Activated T-helper 2 cell treated with anti-CD3 and anti-CD28 coated beads, Interferon-gamma antibody, Interleukin-2, Interleukin-4, amounts not matched to agents 10 μg/mL and 5 μg/mL and 100 μg/mL, durations not matched to agents 14 hours and 24 hours and 36 hours (primary cell): Measurements from ENCODE around the gene KCNQ2. TPM values are rescaled to one million over a fixed set of nuclear protein-coding genes. Genes with fewer than 3 reads are reported as not detected.

Experiments used
- DNase-seq: peaks from one replicate; pipeline ENCODE4 v3.0.0; 2021; ENCODE audit warnings: low spot score
- H3K27ac Mint-ChIP-seq: one replicate; pipeline ENCODE4 v1.8.0; 2021; ENCODE audit warnings: mixed read lengths
- H3K27me3 Mint-ChIP-seq: one replicate; pipeline ENCODE4 v1.8.0; 2021; ENCODE audit warnings: low read depth, mixed read lengths
- H3K36me3 Mint-ChIP-seq: one replicate; pipeline ENCODE4 v1.8.0; 2021; ENCODE audit warnings: low read depth, mixed read lengths
- H3K4me1 Mint-ChIP-seq: one replicate; pipeline ENCODE4 v1.8.0; 2021; ENCODE audit warnings: low read depth, mixed read lengths
- H3K4me3 Mint-ChIP-seq: one replicate; pipeline ENCODE4 v1.8.0; 2021; ENCODE audit warnings: low read depth, mild to moderate bottlenecking, moderate library complexity, mixed read lengths
- H3K9me3 Mint-ChIP-seq: one replicate; pipeline ENCODE4 v1.8.0; 2021; ENCODE audit warnings: mixed read lengths
- intact Hi-C: fragments of 100-400 bp; cut with micrococcal nuclease; formaldehyde crosslinking; loops from one replicate; pipeline ENCODE4 v1.15.1; 2023
- total RNA-seq: library from RNA; stranded (reverse); gene quantifications from 2 replicates; pipeline ENCODE4 v1.2.3, GENCODE V29; 2022

The KCNQ2 gene
- total RNA-seq, 1 donor from 2014 or later, result not detected

GRCh38 chr20:63491635-63492230 is 19.3 kb upstream of the KCNQ2 start:
- no peak overlapping the region for H3K27ac Mint-ChIP-seq
- no peak for DNase-seq
- intact Hi-C loops, result no loop called here
- no peak overlapping the region for H3K4me3 Mint-ChIP-seq
- peaks cover 3% of the 10 kb centered on the region for H3K27me3 Mint-ChIP-seq
- no peaks in the 10 kb centered on the region for H3K36me3 Mint-ChIP-seq
- H3K4me1 Mint-ChIP-seq, result peaks cover 2% of the 10 kb centered on the region
- no peaks in the 10 kb centered on the region for H3K9me3 Mint-ChIP-seq

- Mint-ChIP-seq H3K9me3 (no peaks in the 10 kb centered on the region), H3K4me1 (no peaks in the 10 kb centered on the region), H3K4me3 (no peak overlapping the region), H3K27ac (no peak overlapping the region), H3K27me3 (peaks cover 2% of the 10 kb centered on the region), H3K36me3 (no peaks in the 10 kb centered on the region)
- no peak for DNase-seq
- intact Hi-C loops, result no loop called here
Measured at GRCh38 chr20:63491078-63491477, 18.6 kb upstream of the KCNQ2 start.

- H3K27ac Mint-ChIP-seq, result no peak overlapping the region
- H3K36me3 Mint-ChIP-seq, result no peaks in the 10 kb centered on the region
- H3K9me3 Mint-ChIP-seq, result no peaks in the 10 kb centered on the region
- H3K4me1 Mint-ChIP-seq, result no peaks in the 10 kb centered on the region
- no peak for DNase-seq
- intact Hi-C loops, result no loop called here
- peaks cover 2% of the 10 kb centered on the region for H3K27me3 Mint-ChIP-seq
- H3K4me3 Mint-ChIP-seq, result no peak overlapping the region
Measured at GRCh38 chr20:63490416-63490815, 18.0 kb upstream of the KCNQ2 start.

GRCh38 chr20:63488315-63489251 is 16.1 kb upstream of the KCNQ2 start:
- H3K9me3 Mint-ChIP-seq, result no peaks in the 10 kb centered on the region
- H3K27me3 Mint-ChIP-seq, result peaks cover 5% of the 10 kb centered on the region
- DNase-seq, result no peak
- no peak overlapping the region for H3K27ac Mint-ChIP-seq
- no peaks in the 10 kb centered on the region for H3K36me3 Mint-ChIP-seq
- no peaks in the 10 kb centered on the region for H3K4me1 Mint-ChIP-seq
- intact Hi-C loops, result no loop called here
- no peak overlapping the region for H3K4me3 Mint-ChIP-seq

GRCh38 chr20:63487781-63488241 is 15.4 kb upstream of the KCNQ2 start:
- Mint-ChIP-seq H3K27ac (no peak overlapping the region), H3K9me3 (no peaks in the 10 kb centered on the region), H3K36me3 (no peaks in the 10 kb centered on the region), H3K4me3 (no peak overlapping the region), H3K27me3 (peaks cover 5% of the 10 kb centered on the region), H3K4me1 (no peaks in the 10 kb centered on the region)
- no peak for DNase-seq
- intact Hi-C loops, result no loop called here

GRCh38 chr20:63487116-63487764 is 14.8 kb upstream of the KCNQ2 start:
- H3K36me3 Mint-ChIP-seq, result no peaks in the 10 kb centered on the region
- H3K9me3 Mint-ChIP-seq, result no peaks in the 10 kb centered on the region
- no peak for DNase-seq
- peaks cover 5% of the 10 kb centered on the region for H3K27me3 Mint-ChIP-seq
- intact Hi-C loops, result no loop called here
- no peak overlapping the region for H3K4me3 Mint-ChIP-seq
- no peak overlapping the region for H3K27ac Mint-ChIP-seq
- H3K4me1 Mint-ChIP-seq, result no peaks in the 10 kb centered on the region

- intact Hi-C loops, result no loop called here
- DNase-seq, result no peak
- H3K27ac Mint-ChIP-seq, result no peak overlapping the region
- no peak overlapping the region for H3K4me3 Mint-ChIP-seq
- H3K27me3 Mint-ChIP-seq, result peaks cover 5% of the 10 kb centered on the region
- no peaks in the 10 kb centered on the region for H3K4me1 Mint-ChIP-seq
- no peaks in the 10 kb centered on the region for H3K9me3 Mint-ChIP-seq
- no peaks in the 10 kb centered on the region for H3K36me3 Mint-ChIP-seq
Measured at GRCh38 chr20:63486300-63486855, 13.9 kb upstream of the KCNQ2 start.

- H3K9me3 Mint-ChIP-seq, result no peaks in the 10 kb centered on the region
- no peaks in the 10 kb centered on the region for H3K36me3 Mint-ChIP-seq
- no peak overlapping the region for H3K27ac Mint-ChIP-seq
- no peak for DNase-seq
- H3K27me3 Mint-ChIP-seq, result peaks cover 5% of the 10 kb centered on the region
- intact Hi-C loops, result no loop called here
- no peaks in the 10 kb centered on the region for H3K4me1 Mint-ChIP-seq
- no peak overlapping the region for H3K4me3 Mint-ChIP-seq
Measured at GRCh38 chr20:63484651-63485403, 12.4 kb upstream of the KCNQ2 start.

GRCh38 chr20:63484236-63484635 is 11.8 kb upstream of the KCNQ2 start:
- Mint-ChIP-seq H3K36me3 (no peaks in the 10 kb centered on the region), H3K27ac (no peak overlapping the region), H3K4me1 (no peaks in the 10 kb centered on the region), H3K4me3 (no peak overlapping the region), H3K9me3 (no peaks in the 10 kb centered on the region), H3K27me3 (peaks cover 5% of the 10 kb centered on the region)
- intact Hi-C loops, result no loop called here
- no peak for DNase-seq

GRCh38 chr20:63483834-63484233 is 11.4 kb upstream of the KCNQ2 start:
- H3K9me3 Mint-ChIP-seq, result no peaks in the 10 kb centered on the region
- intact Hi-C loops, result no loop called here
- no peak for DNase-seq

GRCh38 chr20:63482021-63482587 is 9.6 kb upstream of the KCNQ2 start:
- no peaks in the 10 kb centered on the region for H3K4me1 Mint-ChIP-seq
- intact Hi-C loops, result no loop called here
- H3K36me3 Mint-ChIP-seq, result no peaks in the 10 kb centered on the region
- H3K27me3 Mint-ChIP-seq, result peaks cover 5% of the 10 kb centered on the region
- DNase-seq, result no peak
- no peak overlapping the region for H3K4me3 Mint-ChIP-seq
- no peak overlapping the region for H3K27ac Mint-ChIP-seq
- no peaks in the 10 kb centered on the region for H3K9me3 Mint-ChIP-seq

More at GRCh38 chr20:63483834-63484233, 11.4 kb upstream of the KCNQ2 start:
- H3K27ac Mint-ChIP-seq, result no peak overlapping the region
- H3K27me3 Mint-ChIP-seq, result peaks cover 5% of the 10 kb centered on the region
- no peaks in the 10 kb centered on the region for H3K36me3 Mint-ChIP-seq
- H3K4me1 Mint-ChIP-seq, result no peaks in the 10 kb centered on the region
- H3K4me3 Mint-ChIP-seq, result no peak overlapping the region

GRCh38 chr20:63481503-63481902 is 9.0 kb upstream of the KCNQ2 start:
- Mint-ChIP-seq H3K27me3 (peaks cover 7% of the 10 kb centered on the region), H3K36me3 (no peaks in the 10 kb centered on the region), H3K9me3 (no peaks in the 10 kb centered on the region)

More at GRCh38 chr20:63481503-63481902, 9.0 kb upstream of the KCNQ2 start:
- H3K27ac Mint-ChIP-seq, result no peak overlapping the region
- no peak for DNase-seq
- H3K4me1 Mint-ChIP-seq, result no peaks in the 10 kb centered on the region
- intact Hi-C loops, result no loop called here
- H3K4me3 Mint-ChIP-seq, result no peak overlapping the region
